ENCODE results near the gene CLTB. TPM values are rescaled to one million over a fixed set of nuclear protein-coding genes. Genes with fewer than 3 reads are reported as not detected.
A peak's percentile ranks its signal among the peaks of the same experiment; 100 is the strongest.

The CLTB gene
- total RNA-seq, 4 donors from 2014 or later = 261 to 386 (median 302) TPM

DNA sequence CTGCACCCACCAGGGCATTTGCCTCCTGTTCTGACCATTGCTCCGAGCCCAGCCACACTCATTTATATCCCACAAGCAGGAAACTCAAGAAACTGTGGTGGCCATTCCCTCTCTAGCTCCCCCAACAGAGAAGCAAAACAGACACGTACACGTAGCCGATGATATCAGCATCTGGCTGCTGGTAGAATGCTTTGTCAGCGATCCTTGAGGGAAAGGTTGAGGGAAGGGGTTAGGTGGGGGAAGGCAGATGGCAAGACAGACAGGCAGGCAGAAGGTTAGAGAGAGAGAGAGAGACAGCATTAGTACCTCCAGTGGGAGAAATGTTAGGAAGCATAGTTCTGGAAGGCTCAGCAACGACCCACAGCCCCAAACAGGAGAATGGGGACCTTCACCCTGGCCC is 20.0 kb downstream of the CLTB start:
- Histone ChIP-seq H3K9me3 (no peaks in the 10 kb centered on the region), H3K27ac (peak overlapping the region in 2 of 4 donors; percentile 18 to 36), H3K4me3 (no peak overlapping the region), H3K36me3 (peaks cover 0 to 59% of the 10 kb centered on the region in 2 donors), H3K27me3 (no peaks in the 10 kb centered on the region), H3K4me1 (peaks cover 0 to under 1% of the 10 kb centered on the region in 2 donors)
- intact Hi-C loops (cut with DNase I; ENCODE audit: low total_unique reads) (no loop called here), in situ Hi-C loops (cut with MboI; ENCODE audit: low sequenced_read_pairs in 4 of 4) (no loop called here)
- no peak for DNase-seq
- no peak for ATAC-seq
- no peak for TF ChIP-seq POLR2A (IDR thresholded peaks at IDR 0.05)
- TF ChIP-seq, protein P1, sequence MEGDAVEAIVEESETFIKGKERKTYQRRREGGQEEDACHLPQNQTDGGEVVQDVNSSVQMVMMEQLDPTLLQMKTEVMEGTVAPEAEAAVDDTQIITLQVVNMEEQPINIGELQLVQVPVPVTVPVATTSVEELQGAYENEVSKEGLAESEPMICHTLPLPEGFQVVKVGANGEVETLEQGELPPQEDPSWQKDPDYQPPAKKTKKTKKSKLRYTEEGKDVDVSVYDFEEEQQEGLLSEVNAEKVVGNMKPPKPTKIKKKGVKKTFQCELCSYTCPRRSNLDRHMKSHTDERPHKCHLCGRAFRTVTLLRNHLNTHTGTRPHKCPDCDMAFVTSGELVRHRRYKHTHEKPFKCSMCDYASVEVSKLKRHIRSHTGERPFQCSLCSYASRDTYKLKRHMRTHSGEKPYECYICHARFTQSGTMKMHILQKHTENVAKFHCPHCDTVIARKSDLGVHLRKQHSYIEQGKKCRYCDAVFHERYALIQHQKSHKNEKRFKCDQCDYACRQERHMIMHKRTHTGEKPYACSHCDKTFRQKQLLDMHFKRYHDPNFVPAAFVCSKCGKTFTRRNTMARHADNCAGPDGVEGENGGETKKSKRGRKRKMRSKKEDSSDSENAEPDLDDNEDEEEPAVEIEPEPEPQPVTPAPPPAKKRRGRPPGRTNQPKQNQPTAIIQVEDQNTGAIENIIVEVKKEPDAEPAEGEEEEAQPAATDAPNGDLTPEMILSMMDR (IDR thresholded peaks at IDR 0.05 in 4 of 5, conservative IDR thresholded peaks at IDR 0.05 in 1 of 5) = no peak

GRCh38 chr5:176394881-176395675 is 21.3 kb downstream of the CLTB start:
- intact Hi-C loops (cut with DNase I; ENCODE audit: low total_unique reads) (no loop called here), in situ Hi-C loops (cut with MboI; ENCODE audit: low sequenced_read_pairs in 4 of 4) (no loop called here)
- ATAC-seq = no peak
- Histone ChIP-seq H3K9me3 (no peaks in the 10 kb centered on the region), H3K27me3 (no peaks in the 10 kb centered on the region), H3K27ac (no peak overlapping the region), H3K36me3 (peaks cover 0 to 69% of the 10 kb centered on the region in 2 donors), H3K4me1 (peaks cover 3 to 5% of the 10 kb centered on the region in 2 donors), H3K4me3 (no peak overlapping the region)
- no peak for DNase-seq
- TF ChIP-seq, protein P1 (IDR thresholded peaks at IDR 0.05 in 4 of 5, conservative IDR thresholded peaks at IDR 0.05 in 1 of 5) = no peak
- no peak for TF ChIP-seq POLR2A (IDR thresholded peaks at IDR 0.05)

- TF ChIP-seq, protein P1 (IDR thresholded peaks at IDR 0.05 in 4 of 5, conservative IDR thresholded peaks at IDR 0.05 in 1 of 5) = no peak
- Histone ChIP-seq H3K27me3 (no peaks in the 10 kb centered on the region), H3K4me1 (peaks cover 11 to 13% of the 10 kb centered on the region in 2 donors), H3K4me3 (no peak overlapping the region), H3K27ac (no peak overlapping the region), H3K36me3 (peaks cover 0 to 65% of the 10 kb centered on the region in 2 donors), H3K9me3 (no peaks in the 10 kb centered on the region)
- intact Hi-C loops (cut with DNase I; ENCODE audit: low total_unique reads) (no loop called here), in situ Hi-C loops (cut with MboI; ENCODE audit: low sequenced_read_pairs in 4 of 4) (no loop called here)
- no peak for DNase-seq
- ATAC-seq = no peak
Observed at GRCh38 chr5:176394096-176394495, 22.2 kb downstream of the CLTB start.

DNA sequence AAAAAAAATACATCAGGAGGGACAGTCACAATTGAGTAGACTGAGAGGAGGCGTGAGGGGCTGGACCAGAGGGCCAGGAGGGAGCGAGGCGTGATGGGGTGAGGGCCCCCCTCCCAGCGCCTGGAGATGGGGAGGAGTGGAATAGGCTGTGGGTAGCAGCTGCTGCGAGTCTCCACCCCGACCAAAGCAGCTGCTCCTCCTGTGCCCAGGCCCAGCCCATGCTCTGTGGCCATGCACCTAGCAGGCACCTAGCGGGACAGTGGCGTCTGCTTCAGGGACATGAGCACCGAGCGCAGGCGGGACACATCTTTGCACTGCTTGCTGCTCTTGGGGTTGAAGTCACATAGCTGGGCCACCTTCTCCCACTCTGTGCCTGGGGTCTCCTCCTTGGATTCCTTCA is 23.8 kb downstream of the CLTB start:
- TF ChIP-seq, protein P1 (IDR thresholded peaks at IDR 0.05 in 4 of 5, conservative IDR thresholded peaks at IDR 0.05 in 1 of 5) = no peak
- TF ChIP-seq POLR2A (IDR thresholded peaks at IDR 0.05) = no peak
- peaks cover 0 to 52% of the 10 kb centered on the region in 2 donors for H3K36me3 ChIP-seq
- H3K27ac ChIP-seq = peak overlapping the region in 1 of 4 donors; percentile 98
- in situ Hi-C loops (cut with MboI; ENCODE audit: low sequenced_read_pairs in 4 of 4) (no loop called here), intact Hi-C loops (cut with DNase I; ENCODE audit: low total_unique reads) (no loop called here)
- DNase-seq (no peak), ATAC-seq (no peak)
- no peaks in the 10 kb centered on the region for H3K9me3 ChIP-seq
- no peak overlapping the region for H3K4me3 ChIP-seq
- no peaks in the 10 kb centered on the region for H3K27me3 ChIP-seq
- peaks cover 15% of the 10 kb centered on the region in 2 donors for H3K4me1 ChIP-seq

Measured in gastrocnemius medialis (tissue), 4 donors.